Measurements from ENCODE around the gene ANKS1A. TPM values are rescaled to one million over a fixed set of nuclear protein-coding genes. Genes with fewer than 3 reads are reported as not detected.
"Not testable (repeated sequence)": the region's sequence is repeated elsewhere in the genome, so short reads cannot be mapped to it uniquely, and the experiment has no call there.

ANKS1A gene
- total RNA-seq, 4 donors from 2014 or later, result 12.1 to 31.8 (median 24.1) TPM

- Histone ChIP-seq H3K4me3 (no peak overlapping the region), H3K4me1 (no peaks in the 10 kb centered on the region), H3K27ac (no peak overlapping the region), H3K9me3 (no peaks in the 10 kb centered on the region), H3K27me3 (no peaks in the 10 kb centered on the region), H3K36me3 (no peaks in the 10 kb centered on the region)
- intact Hi-C loops (cut with DNase I; ENCODE audit: low total_unique reads), result no loop called here
- no peak for DNase-seq
- TF ChIP-seq CTCF (IDR thresholded peaks at IDR 0.05) (no peak), POLR2A (IDR thresholded peaks at IDR 0.05) (no peak)
Measured at GRCh38 chr6:34875292-34876213, 13.5 kb upstream of the ANKS1A start.

GRCh38 chr6:34876472-34876871 lies 12.6 kb upstream of the ANKS1A start:
- Histone ChIP-seq H3K27me3 (no peaks in the 10 kb centered on the region), H3K4me1 (no peaks in the 10 kb centered on the region), H3K27ac (no peak overlapping the region), H3K36me3 (no peaks in the 10 kb centered on the region), H3K4me3 (no peak overlapping the region), H3K9me3 (no peaks in the 10 kb centered on the region)
- intact Hi-C loops (cut with DNase I; ENCODE audit: low total_unique reads), result no loop called here
- no peak for TF ChIP-seq POLR2A (IDR thresholded peaks at IDR 0.05)
- no peak for TF ChIP-seq CTCF (IDR thresholded peaks at IDR 0.05)
- DNase-seq, result no peak

- Histone ChIP-seq H3K4me1 (no peaks in the 10 kb centered on the region), H3K9me3 (no peaks in the 10 kb centered on the region), H3K27me3 (no peaks in the 10 kb centered on the region), H3K27ac (no peak overlapping the region), H3K36me3 (no peaks in the 10 kb centered on the region), H3K4me3 (no peak overlapping the region)
- TF ChIP-seq POLR2A (IDR thresholded peaks at IDR 0.05) (no peak), CTCF (IDR thresholded peaks at IDR 0.05) (no peak)
- no peak for DNase-seq
- intact Hi-C loops (cut with DNase I; ENCODE audit: low total_unique reads), result no loop called here
Measured at GRCh38 chr6:34877259-34877658, 11.8 kb upstream of the ANKS1A start.

GRCh38 chr6:34877869-34878485 lies 11.1 kb upstream of the ANKS1A start:
- H3K4me3 ChIP-seq, result no peak overlapping the region
- no peaks in the 10 kb centered on the region for H3K4me1 ChIP-seq
- H3K9me3 ChIP-seq, result no peaks in the 10 kb centered on the region
- DNase-seq, result no peak
- no peak for TF ChIP-seq POLR2A (IDR thresholded peaks at IDR 0.05)
- no peak for TF ChIP-seq CTCF (IDR thresholded peaks at IDR 0.05)
- H3K27me3 ChIP-seq, result no peaks in the 10 kb centered on the region
- no peak overlapping the region for H3K27ac ChIP-seq
- no peaks in the 10 kb centered on the region for H3K36me3 ChIP-seq
- intact Hi-C loops (cut with DNase I; ENCODE audit: low total_unique reads), result no loop called here

GRCh38 chr6:34884073-34884472 lies 5.0 kb upstream of the ANKS1A start:
- H3K27me3 ChIP-seq; intact Hi-C loops (cut with DNase I; ENCODE audit: low total_unique reads); H3K4me3 ChIP-seq; H3K27ac ChIP-seq; H3K36me3 ChIP-seq; H3K4me1 ChIP-seq; H3K9me3 ChIP-seq; DNase-seq: not testable (repeated sequence)
